ENCODE measurements around the gene CYP2C18.
"Not testable (repeated sequence)": the region's sequence is repeated elsewhere in the genome, so short reads cannot be mapped to it uniquely, and the experiment has no call there.

CYP2C18 gene

GRCh38 chr10:94683214-94684054 is at the start of gene CYP2C18:
TSS of gene CYP2C18 (plus strand) at chr10:94683729. CDS start at chr10:94683820, 91 bp downstream.
- no peaks in the 10 kb centered on the region for H3K27me3 Mint-ChIP-seq
- ATAC-seq = no peak
- H3K36me3 Mint-ChIP-seq (ENCODE audit: low read depth) = no peaks in the 10 kb centered on the region
- H3K4me1 Mint-ChIP-seq = no peaks in the 10 kb centered on the region
- no peak for DNase-seq
- H3K27ac Mint-ChIP-seq = no peak within 1 kb of the TSS
- no peak within 1 kb of the TSS for H3K4me3 Mint-ChIP-seq
- H3K9me3 Mint-ChIP-seq = no peaks in the 10 kb centered on the region

- H3K27ac Mint-ChIP-seq; H3K36me3 Mint-ChIP-seq (ENCODE audit: low read depth); H3K27me3 Mint-ChIP-seq; H3K4me3 Mint-ChIP-seq; ATAC-seq; DNase-seq; H3K4me1 Mint-ChIP-seq: not testable (repeated sequence)
- H3K9me3 Mint-ChIP-seq = peaks cover 23% of the 10 kb centered on the region
Observed at GRCh38 chr10:94638097-94638496, 45.4 kb upstream of the CYP2C18 start.

- no peak overlapping the region for H3K4me3 Mint-ChIP-seq
- peaks cover 23% of the 10 kb centered on the region for H3K9me3 Mint-ChIP-seq
- no peaks in the 10 kb centered on the region for H3K27me3 Mint-ChIP-seq
- no peak for DNase-seq
- no peak overlapping the region for H3K27ac Mint-ChIP-seq
- ATAC-seq = no peak
- peaks cover 4% of the 10 kb centered on the region for H3K36me3 Mint-ChIP-seq (ENCODE audit: low read depth)
- no peaks in the 10 kb centered on the region for H3K4me1 Mint-ChIP-seq
Observed at GRCh38 chr10:94639902-94640301, 43.6 kb upstream of the CYP2C18 start.

GRCh38 chr10:94640562-94640961 is 43.0 kb upstream of the CYP2C18 start:
- ATAC-seq = no peak
- Mint-ChIP-seq H3K4me1 (no peaks in the 10 kb centered on the region), H3K4me3 (no peak overlapping the region), H3K9me3 (peaks cover 23% of the 10 kb centered on the region), H3K36me3 (ENCODE audit: low read depth) (peaks cover 4% of the 10 kb centered on the region), H3K27ac (no peak overlapping the region), H3K27me3 (no peaks in the 10 kb centered on the region)
- DNase-seq = no peak

- DNase-seq (no peak), ATAC-seq (no peak)
- peaks cover 20% of the 10 kb centered on the region for H3K9me3 Mint-ChIP-seq
- H3K4me1 Mint-ChIP-seq = no peaks in the 10 kb centered on the region
- H3K36me3 Mint-ChIP-seq (ENCODE audit: low read depth) = peaks cover 4% of the 10 kb centered on the region
- no peak overlapping the region for H3K4me3 Mint-ChIP-seq
- H3K27me3 Mint-ChIP-seq = no peaks in the 10 kb centered on the region
- no peak overlapping the region for H3K27ac Mint-ChIP-seq
Observed at GRCh38 chr10:94641480-94641879, 42.0 kb upstream of the CYP2C18 start.

GRCh38 chr10:94644352-94644751 is 39.2 kb upstream of the CYP2C18 start:
- Mint-ChIP-seq H3K4me3 (no peak overlapping the region), H3K27ac (no peak overlapping the region), H3K4me1 (no peaks in the 10 kb centered on the region), H3K27me3 (no peaks in the 10 kb centered on the region), H3K36me3 (ENCODE audit: low read depth) (no peaks in the 10 kb centered on the region), H3K9me3 (no peaks in the 10 kb centered on the region)
- DNase-seq (no peak), ATAC-seq (no peak)

- ATAC-seq = no peak
- H3K4me3 Mint-ChIP-seq = no peak overlapping the region
Observed at GRCh38 chr10:94645285-94645684, 38.2 kb upstream of the CYP2C18 start.

GRCh38 chr10:94655201-94655600 is 28.3 kb upstream of the CYP2C18 start:
- not testable (repeated sequence) for H3K27ac Mint-ChIP-seq; ATAC-seq; H3K36me3 Mint-ChIP-seq (ENCODE audit: low read depth); H3K4me3 Mint-ChIP-seq; H3K4me1 Mint-ChIP-seq; DNase-seq; H3K9me3 Mint-ChIP-seq; H3K27me3 Mint-ChIP-seq

More at GRCh38 chr10:94645285-94645684, 38.2 kb upstream of the CYP2C18 start:
- Mint-ChIP-seq H3K4me1 (no peaks in the 10 kb centered on the region), H3K27me3 (no peaks in the 10 kb centered on the region), H3K27ac (no peak overlapping the region), H3K36me3 (ENCODE audit: low read depth) (no peaks in the 10 kb centered on the region), H3K9me3 (no peaks in the 10 kb centered on the region)
- DNase-seq = no peak

GRCh38 chr10:94663061-94663460 is 20.5 kb upstream of the CYP2C18 start:
- not testable (repeated sequence) for H3K4me3 Mint-ChIP-seq; H3K9me3 Mint-ChIP-seq; H3K36me3 Mint-ChIP-seq (ENCODE audit: low read depth); H3K27ac Mint-ChIP-seq; ATAC-seq; H3K27me3 Mint-ChIP-seq; H3K4me1 Mint-ChIP-seq; DNase-seq

GRCh38 chr10:94666391-94667102 is 17.0 kb upstream of the CYP2C18 start:
- Mint-ChIP-seq H3K27ac (no peak overlapping the region), H3K9me3 (no peaks in the 10 kb centered on the region), H3K27me3 (no peaks in the 10 kb centered on the region), H3K4me1 (no peaks in the 10 kb centered on the region), H3K4me3 (no peak overlapping the region), H3K36me3 (ENCODE audit: low read depth) (no peaks in the 10 kb centered on the region)
- DNase-seq = no peak
- ATAC-seq = no peak

- ATAC-seq = no peak
- H3K36me3 Mint-ChIP-seq (ENCODE audit: low read depth) = no peaks in the 10 kb centered on the region
- no peaks in the 10 kb centered on the region for H3K9me3 Mint-ChIP-seq
- H3K4me1 Mint-ChIP-seq = no peaks in the 10 kb centered on the region
- no peak overlapping the region for H3K4me3 Mint-ChIP-seq
- H3K27ac Mint-ChIP-seq = no peak overlapping the region
- H3K27me3 Mint-ChIP-seq = no peaks in the 10 kb centered on the region
- no peak for DNase-seq
Observed at GRCh38 chr10:94673614-94674321, 9.8 kb upstream of the CYP2C18 start.

GRCh38 chr10:94676496-94676895 is 7.0 kb upstream of the CYP2C18 start:
- Mint-ChIP-seq H3K27ac (no peak overlapping the region), H3K36me3 (ENCODE audit: low read depth) (no peaks in the 10 kb centered on the region), H3K4me1 (no peaks in the 10 kb centered on the region), H3K27me3 (no peaks in the 10 kb centered on the region), H3K9me3 (no peaks in the 10 kb centered on the region), H3K4me3 (no peak overlapping the region)
- DNase-seq = no peak
- ATAC-seq = no peak

GRCh38 chr10:94677691-94678090 is 5.8 kb upstream of the CYP2C18 start:
- no peak overlapping the region for H3K27ac Mint-ChIP-seq
- H3K36me3 Mint-ChIP-seq (ENCODE audit: low read depth) = no peaks in the 10 kb centered on the region
- no peaks in the 10 kb centered on the region for H3K9me3 Mint-ChIP-seq
- H3K27me3 Mint-ChIP-seq = no peaks in the 10 kb centered on the region
- H3K4me3 Mint-ChIP-seq = no peak overlapping the region
- no peaks in the 10 kb centered on the region for H3K4me1 Mint-ChIP-seq
- no peak for DNase-seq
- ATAC-seq = no peak

- ATAC-seq = no peak
- DNase-seq = no peak
- H3K4me3 Mint-ChIP-seq = no peak overlapping the region
- H3K27ac Mint-ChIP-seq = no peak overlapping the region
- no peaks in the 10 kb centered on the region for H3K27me3 Mint-ChIP-seq
- no peaks in the 10 kb centered on the region for H3K4me1 Mint-ChIP-seq
- no peaks in the 10 kb centered on the region for H3K9me3 Mint-ChIP-seq
- no peaks in the 10 kb centered on the region for H3K36me3 Mint-ChIP-seq (ENCODE audit: low read depth)
Observed at GRCh38 chr10:94678475-94678874, 5.1 kb upstream of the CYP2C18 start.

- Mint-ChIP-seq H3K27me3 (no peaks in the 10 kb centered on the region), H3K4me1 (no peaks in the 10 kb centered on the region), H3K36me3 (ENCODE audit: low read depth) (no peaks in the 10 kb centered on the region)
Observed at GRCh38 chr10:94680544-94680943, 3.0 kb upstream of the CYP2C18 start.

More at GRCh38 chr10:94680544-94680943, 3.0 kb upstream of the CYP2C18 start:
- Mint-ChIP-seq H3K9me3 (no peaks in the 10 kb centered on the region), H3K27ac (no peak overlapping the region), H3K4me3 (no peak overlapping the region)
- DNase-seq = no peak
- ATAC-seq = no peak
